HCT116 (cell line): ENCODE data around the gene NR2E1.

ENCODE experiments used
- EZH2 ChIP-seq: fragments of 200-600 bp; sonication (generic); IDR thresholded peaks from 2 replicates; pipeline ENCODE4 v1.6.1; 2017; ENCODE audit warnings: antibody characterized with exemption, mixed run types
- POLR2A ChIP-seq: IDR thresholded peaks from 2 replicates; pipeline ENCODE4 v1.7.0; 2011; ENCODE audit warnings: borderline replicate concordance; ENCODE audit not compliant: insufficient read depth, insufficient read length; ENCODE audit errors: extremely low read depth
- TF ChIP-seq, protein P1 (sequence below), 3 experiments: fragments of 200-600 bp in 1 of 3; sonication (generic) in 1 of 3; IDR thresholded peaks in 2 of 3; conservative IDR thresholded peaks in 1 of 3; 2 replicates each; pipeline ENCODE4 v1.5.1; 2012 to 2017; ENCODE audit warnings: low read depth in 2 of 3, low read length in 2 of 3, antibody characterized with exemption in 1 of 3, borderline replicate concordance in 1 of 3, control low read depth in 1 of 3, mild to moderate bottlenecking in 1 of 3, mixed read lengths in 1 of 3, mixed run types in 1 of 3, moderate library complexity in 1 of 3; ENCODE audit not compliant: insufficient read depth in 1 of 3
- TF ChIP-seq, protein P2 (sequence below): IDR thresholded peaks from 2 replicates; pipeline ENCODE4 v1.6.1; 2012
- TF ChIP-seq, protein P3 (sequence below): IDR thresholded peaks from 2 replicates; pipeline ENCODE4 v1.6.1; 2011; ENCODE audit warnings: mild to moderate bottlenecking, low read length, moderate library complexity; ENCODE audit not compliant: insufficient replicate concordance; ENCODE audit errors: extremely low read depth
- TF ChIP-seq, protein P4 (sequence below): IDR thresholded peaks from 2 replicates; pipeline ENCODE4 v1.6.1; 2012

DNA sequence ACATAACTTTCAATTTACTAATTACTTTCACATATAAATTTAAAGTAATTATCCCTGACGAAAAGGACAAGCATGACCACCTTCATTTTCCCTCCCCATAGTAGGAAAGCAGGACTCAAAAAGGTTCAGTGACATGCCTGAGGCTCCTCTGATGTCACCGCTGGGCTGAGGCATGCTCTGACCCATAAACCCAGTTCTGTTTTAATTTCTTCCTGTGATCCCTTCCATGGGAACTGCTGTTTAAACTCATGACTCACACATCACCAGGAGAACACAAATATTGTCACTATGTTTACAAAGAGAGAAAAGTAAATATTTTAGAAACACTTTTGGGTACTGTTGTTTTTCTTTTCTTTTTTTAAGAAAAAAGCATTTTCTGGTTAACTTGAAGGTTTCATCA is 38.0 kb upstream of the NR2E1 start:
- TF ChIP-seq, protein P1, sequence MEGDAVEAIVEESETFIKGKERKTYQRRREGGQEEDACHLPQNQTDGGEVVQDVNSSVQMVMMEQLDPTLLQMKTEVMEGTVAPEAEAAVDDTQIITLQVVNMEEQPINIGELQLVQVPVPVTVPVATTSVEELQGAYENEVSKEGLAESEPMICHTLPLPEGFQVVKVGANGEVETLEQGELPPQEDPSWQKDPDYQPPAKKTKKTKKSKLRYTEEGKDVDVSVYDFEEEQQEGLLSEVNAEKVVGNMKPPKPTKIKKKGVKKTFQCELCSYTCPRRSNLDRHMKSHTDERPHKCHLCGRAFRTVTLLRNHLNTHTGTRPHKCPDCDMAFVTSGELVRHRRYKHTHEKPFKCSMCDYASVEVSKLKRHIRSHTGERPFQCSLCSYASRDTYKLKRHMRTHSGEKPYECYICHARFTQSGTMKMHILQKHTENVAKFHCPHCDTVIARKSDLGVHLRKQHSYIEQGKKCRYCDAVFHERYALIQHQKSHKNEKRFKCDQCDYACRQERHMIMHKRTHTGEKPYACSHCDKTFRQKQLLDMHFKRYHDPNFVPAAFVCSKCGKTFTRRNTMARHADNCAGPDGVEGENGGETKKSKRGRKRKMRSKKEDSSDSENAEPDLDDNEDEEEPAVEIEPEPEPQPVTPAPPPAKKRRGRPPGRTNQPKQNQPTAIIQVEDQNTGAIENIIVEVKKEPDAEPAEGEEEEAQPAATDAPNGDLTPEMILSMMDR (IDR thresholded peaks at IDR 0.05 in 2 of 3, conservative IDR thresholded peaks at IDR 0.05 in 1 of 3; ENCODE audit: borderline replicate concordance in 1 of 3, insufficient read depth in 1 of 3, low read depth in 2 of 3, low read length in 2 of 3) = no peak
- TF ChIP-seq, protein P2, sequence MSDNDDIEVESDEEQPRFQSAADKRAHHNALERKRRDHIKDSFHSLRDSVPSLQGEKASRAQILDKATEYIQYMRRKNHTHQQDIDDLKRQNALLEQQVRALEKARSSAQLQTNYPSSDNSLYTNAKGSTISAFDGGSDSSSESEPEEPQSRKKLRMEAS = no peak
- TF ChIP-seq, protein P3, sequence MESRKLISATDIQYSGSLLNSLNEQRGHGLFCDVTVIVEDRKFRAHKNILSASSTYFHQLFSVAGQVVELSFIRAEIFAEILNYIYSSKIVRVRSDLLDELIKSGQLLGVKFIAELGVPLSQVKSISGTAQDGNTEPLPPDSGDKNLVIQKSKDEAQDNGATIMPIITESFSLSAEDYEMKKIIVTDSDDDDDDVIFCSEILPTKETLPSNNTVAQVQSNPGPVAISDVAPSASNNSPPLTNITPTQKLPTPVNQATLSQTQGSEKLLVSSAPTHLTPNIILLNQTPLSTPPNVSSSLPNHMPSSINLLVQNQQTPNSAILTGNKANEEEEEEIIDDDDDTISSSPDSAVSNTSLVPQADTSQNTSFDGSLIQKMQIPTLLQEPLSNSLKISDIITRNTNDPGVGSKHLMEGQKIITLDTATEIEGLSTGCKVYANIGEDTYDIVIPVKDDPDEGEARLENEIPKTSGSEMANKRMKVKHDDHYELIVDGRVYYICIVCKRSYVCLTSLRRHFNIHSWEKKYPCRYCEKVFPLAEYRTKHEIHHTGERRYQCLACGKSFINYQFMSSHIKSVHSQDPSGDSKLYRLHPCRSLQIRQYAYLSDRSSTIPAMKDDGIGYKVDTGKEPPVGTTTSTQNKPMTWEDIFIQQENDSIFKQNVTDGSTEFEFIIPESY = no peak
- TF ChIP-seq POLR2A (no peak), EZH2 (no peak)
- TF ChIP-seq, protein P4, sequence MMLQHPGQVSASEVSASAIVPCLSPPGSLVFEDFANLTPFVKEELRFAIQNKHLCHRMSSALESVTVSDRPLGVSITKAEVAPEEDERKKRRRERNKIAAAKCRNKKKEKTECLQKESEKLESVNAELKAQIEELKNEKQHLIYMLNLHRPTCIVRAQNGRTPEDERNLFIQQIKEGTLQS = no peak
